Measurements from ENCODE around the gene SLC35F6. TPM values are rescaled to one million over a fixed set of nuclear protein-coding genes. Genes with fewer than 3 reads are reported as not detected.
A peak's percentile ranks its signal among the peaks of the same experiment; 100 is the strongest.

The SLC35F6 gene
- total RNA-seq, 6 experiments from 2014 or later = 14.2 to 73.9 (median 27.2) TPM

DNA sequence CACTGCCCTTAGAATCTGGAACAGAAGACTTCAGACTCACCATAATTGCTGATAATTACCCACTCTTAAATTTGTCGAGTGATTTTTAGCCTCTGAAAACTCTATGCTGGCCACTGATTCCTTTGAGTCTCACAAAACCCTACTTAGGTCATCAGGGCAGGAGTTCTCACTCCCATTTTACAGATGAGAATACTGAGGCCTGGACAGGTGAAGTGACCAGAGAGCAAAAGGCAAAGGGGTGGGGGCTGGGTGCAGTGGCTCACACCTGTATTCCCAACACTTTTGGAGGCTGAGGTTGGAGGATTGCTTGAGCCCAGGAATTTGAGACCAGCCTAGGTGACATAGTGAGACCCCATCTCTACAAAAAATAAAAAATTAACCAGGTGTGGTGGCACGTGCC is 34.8 kb upstream of the SLC35F6 start:
- H3K4me1 ChIP-seq = peaks cover 0 to 4% (median 1%) of the 10 kb centered on the region in 4 donors
- DNase-seq (no peak), ATAC-seq (no peak)
- TF ChIP-seq POLR2A (IDR thresholded peaks at IDR 0.05) = no peak
- TF ChIP-seq, protein P1, sequence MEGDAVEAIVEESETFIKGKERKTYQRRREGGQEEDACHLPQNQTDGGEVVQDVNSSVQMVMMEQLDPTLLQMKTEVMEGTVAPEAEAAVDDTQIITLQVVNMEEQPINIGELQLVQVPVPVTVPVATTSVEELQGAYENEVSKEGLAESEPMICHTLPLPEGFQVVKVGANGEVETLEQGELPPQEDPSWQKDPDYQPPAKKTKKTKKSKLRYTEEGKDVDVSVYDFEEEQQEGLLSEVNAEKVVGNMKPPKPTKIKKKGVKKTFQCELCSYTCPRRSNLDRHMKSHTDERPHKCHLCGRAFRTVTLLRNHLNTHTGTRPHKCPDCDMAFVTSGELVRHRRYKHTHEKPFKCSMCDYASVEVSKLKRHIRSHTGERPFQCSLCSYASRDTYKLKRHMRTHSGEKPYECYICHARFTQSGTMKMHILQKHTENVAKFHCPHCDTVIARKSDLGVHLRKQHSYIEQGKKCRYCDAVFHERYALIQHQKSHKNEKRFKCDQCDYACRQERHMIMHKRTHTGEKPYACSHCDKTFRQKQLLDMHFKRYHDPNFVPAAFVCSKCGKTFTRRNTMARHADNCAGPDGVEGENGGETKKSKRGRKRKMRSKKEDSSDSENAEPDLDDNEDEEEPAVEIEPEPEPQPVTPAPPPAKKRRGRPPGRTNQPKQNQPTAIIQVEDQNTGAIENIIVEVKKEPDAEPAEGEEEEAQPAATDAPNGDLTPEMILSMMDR (IDR thresholded peaks at IDR 0.05) = no peak
- peaks cover 0 to 17% of the 10 kb centered on the region in 2 donors for H3K27me3 ChIP-seq
- WGBS (ENCODE audit: insufficient coverage, low coverage, low lambda C conversion rate, missing lambda C conversion rate) = 71% methylated on average over 2 of the region's 2 CpGs
- H3K4me3 ChIP-seq = no peak overlapping the region
- H3K27ac ChIP-seq = no peak overlapping the region
- H3K36me3 ChIP-seq = no peaks in the 10 kb centered on the region
- no peaks in the 10 kb centered on the region for H3K9me3 ChIP-seq
- intact Hi-C loops (cut with DNase I) = no loop called here

DNA sequence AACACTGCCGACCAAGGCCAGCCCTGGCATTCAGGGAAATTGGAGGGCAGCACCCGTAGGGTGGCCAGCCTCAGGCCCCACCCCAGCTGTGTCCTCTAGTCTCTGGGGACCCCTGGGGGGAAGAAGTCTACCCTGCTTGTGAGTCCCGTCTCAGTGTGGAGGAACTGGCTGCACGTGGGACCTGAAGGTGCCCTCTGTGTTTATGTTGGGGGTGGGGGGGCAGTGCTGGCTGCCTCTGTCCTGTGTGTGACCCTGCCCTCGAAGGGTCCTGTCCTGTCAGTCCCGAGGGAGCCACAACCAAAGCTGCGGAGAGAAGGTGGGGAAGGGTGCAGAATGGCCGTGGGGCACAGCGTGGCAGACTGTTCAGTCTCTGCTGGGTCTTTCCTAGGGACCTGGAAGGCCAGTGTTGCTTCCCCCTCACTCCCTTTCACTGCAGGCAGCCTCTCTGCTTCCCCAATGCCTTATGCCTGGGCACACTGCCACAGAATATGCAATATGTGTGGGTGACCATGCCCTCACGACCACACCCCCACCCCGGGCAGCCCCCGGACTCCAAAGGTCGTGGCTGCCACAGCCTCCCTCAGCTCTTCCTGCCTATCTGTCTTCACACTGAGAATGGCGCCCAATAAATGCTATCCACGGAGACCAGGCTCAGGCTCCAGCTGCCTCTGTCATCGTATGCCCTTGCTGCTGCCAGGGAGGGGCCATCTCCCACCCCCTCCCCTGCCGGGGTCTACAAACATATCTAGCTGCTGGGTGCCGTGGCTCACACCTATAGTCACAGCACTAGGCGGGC is 33.3 kb upstream of the SLC35F6 start:
- DNase-seq = no peak
- 44% methylated on average over 8 of the region's 19 CpGs for WGBS (ENCODE audit: insufficient coverage, low coverage, low lambda C conversion rate, missing lambda C conversion rate)
- Histone ChIP-seq H3K9me3 (no peaks in the 10 kb centered on the region), H3K27me3 (peaks cover 0 to 17% of the 10 kb centered on the region in 2 donors), H3K4me1 (peaks cover 0 to 7% (median 3%) of the 10 kb centered on the region in 4 donors), H3K27ac (no peak overlapping the region), H3K4me3 (no peak overlapping the region), H3K36me3 (no peaks in the 10 kb centered on the region)
- intact Hi-C loops (cut with DNase I) = no loop called here
- ATAC-seq = peak in 1 of 4 donors; percentile 32
- TF ChIP-seq, protein P1 (IDR thresholded peaks at IDR 0.05) = no peak
- no peak for TF ChIP-seq POLR2A (IDR thresholded peaks at IDR 0.05)

DNA sequence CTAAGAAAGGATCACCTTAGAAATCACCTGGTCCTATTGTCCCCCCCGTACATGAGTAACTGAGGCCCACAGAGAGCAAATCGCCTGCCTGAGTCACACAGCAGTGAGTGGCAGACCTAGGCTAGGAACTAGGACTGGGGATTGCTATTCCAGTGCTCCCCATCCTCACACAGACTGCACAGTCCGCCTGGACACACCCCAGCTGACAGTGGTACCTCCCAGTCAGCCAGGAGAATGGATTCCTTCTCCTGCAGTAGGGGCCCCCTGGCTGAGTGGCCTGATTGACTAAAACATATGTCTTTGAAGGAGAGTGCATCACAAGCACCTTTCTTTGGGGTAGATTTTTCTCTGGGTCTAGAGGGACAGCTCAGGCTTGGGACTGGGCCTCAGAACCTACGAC is 32.4 kb upstream of the SLC35F6 start:
- no peak for TF ChIP-seq POLR2A (IDR thresholded peaks at IDR 0.05)
- TF ChIP-seq, protein P1 (IDR thresholded peaks at IDR 0.05) = no peak
- Histone ChIP-seq H3K36me3 (no peaks in the 10 kb centered on the region), H3K4me3 (no peak overlapping the region), H3K27ac (no peak overlapping the region), H3K27me3 (peaks cover 0 to 17% of the 10 kb centered on the region in 2 donors), H3K4me1 (peaks cover 0 to 17% (median 8%) of the 10 kb centered on the region in 4 donors), H3K9me3 (no peaks in the 10 kb centered on the region)
- ATAC-seq = no peak
- 95% methylated on average over 3 of the region's 4 CpGs for WGBS (ENCODE audit: insufficient coverage, low coverage, low lambda C conversion rate, missing lambda C conversion rate)
- DNase-seq = no peak
- intact Hi-C loops (cut with DNase I) = no loop called here

DNA sequence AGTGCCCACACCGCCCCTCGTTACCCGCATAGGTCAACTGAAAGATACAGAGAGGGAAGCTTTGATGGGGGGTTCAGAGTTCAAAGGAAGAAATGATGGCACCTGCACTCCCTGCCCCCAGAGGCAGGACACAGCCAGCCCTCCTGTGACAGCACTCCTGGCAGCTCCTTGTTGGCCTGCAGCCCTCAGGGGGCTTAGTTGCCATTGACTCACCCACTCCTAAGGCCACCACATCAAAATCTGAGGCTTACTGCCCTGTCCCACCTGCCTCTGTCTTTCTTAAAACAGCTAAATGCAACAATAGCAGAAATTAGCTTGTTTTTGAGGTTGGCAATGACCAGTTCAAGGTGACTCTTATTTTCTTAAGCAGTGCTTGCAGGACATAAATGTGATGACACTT is 31.6 kb upstream of the SLC35F6 start:
- no peak for DNase-seq

More for the DNA sequence above, 31.6 kb upstream of the SLC35F6 start:
- H3K4me1 ChIP-seq = peaks cover 0 to 24% (median 12%) of the 10 kb centered on the region in 4 donors
- H3K36me3 ChIP-seq = no peaks in the 10 kb centered on the region
- no peaks in the 10 kb centered on the region for H3K9me3 ChIP-seq
- H3K27me3 ChIP-seq = peaks cover 0 to 10% of the 10 kb centered on the region in 2 donors
- intact Hi-C loops (cut with DNase I) = no loop called here
- ATAC-seq = no peak
- no peak overlapping the region for H3K4me3 ChIP-seq
- 100% methylated on average over 3 of the region's 3 CpGs for WGBS (ENCODE audit: insufficient coverage, low coverage, low lambda C conversion rate, missing lambda C conversion rate)
- no peak overlapping the region for H3K27ac ChIP-seq
- TF ChIP-seq, protein P1 (IDR thresholded peaks at IDR 0.05) = no peak
- no peak for TF ChIP-seq POLR2A (IDR thresholded peaks at IDR 0.05)
